DND-41 (cell line): ENCODE measurements around the gene OLFML2A.

Source experiments
- ATAC-seq: fragments of 200-7000 bp; cut with Tn5 transposase; 3 replicates; pipeline ENCODE4 v1.9.1; 2021; ENCODE audit warnings: low read depth; ENCODE audit not compliant: insufficient read depth
- DNase-seq: peaks from one replicate; pipeline ENCODE4 v3.0.0-alpha.2; 2020
- H2AFZ ChIP-seq: 2 replicates; pipeline ENCODE4 v1.6.0; 2012; ENCODE audit warnings: low read depth, low read length
- H3K27ac ChIP-seq: 2 replicates; pipeline ENCODE4 v1.5.1; 2012; ENCODE audit warnings: low read length, inconsistent platforms
- H3K27me3 ChIP-seq: fragments of 200-600 bp; sonication (generic); 2 replicates; pipeline ENCODE4 v1.6.0; 2012; ENCODE audit warnings: low read length, mild to moderate bottlenecking, inconsistent platforms; ENCODE audit not compliant: insufficient read depth, poor library complexity
- H3K36me3 ChIP-seq: 2 replicates; pipeline ENCODE4 v1.5.1; 2012; ENCODE audit warnings: low read length, inconsistent platforms; ENCODE audit not compliant: insufficient read depth
- H3K4me1 ChIP-seq: 2 replicates; pipeline ENCODE4 v1.5.1; 2012; ENCODE audit warnings: mild to moderate bottlenecking, low read length; ENCODE audit not compliant: insufficient read depth
- H3K4me2 ChIP-seq: 2 replicates; pipeline ENCODE4 v1.6.0; 2012; ENCODE audit warnings: mild to moderate bottlenecking, moderate library complexity, low read length, inconsistent platforms; ENCODE audit not compliant: insufficient read depth
- H3K4me3 ChIP-seq, 2 experiments: fragments of 200-600 bp in 1 of 2; shearing (Covaris generic) in 1 of 2; 2 replicates each; pipeline ENCODE4 v1.5.1; 2012 to 2016; ENCODE audit warnings: inconsistent platforms in 2 of 2, low read length in 2 of 2, mild to moderate bottlenecking in 2 of 2, low read depth in 1 of 2, moderate library complexity in 1 of 2
- H3K79me2 ChIP-seq: 2 replicates; pipeline ENCODE4 v1.6.0; 2012; ENCODE audit warnings: low read length, inconsistent platforms; ENCODE audit not compliant: insufficient read depth
- H3K9ac ChIP-seq: 2 replicates; pipeline ENCODE4 v1.6.0; 2012; ENCODE audit warnings: low read depth, mild to moderate bottlenecking, inconsistent platforms, low read length, moderate library complexity
- H3K9me3 ChIP-seq: 2 replicates; pipeline ENCODE4 v1.5.1; 2012; ENCODE audit warnings: low read length, moderate library complexity, mild to moderate bottlenecking, inconsistent platforms; ENCODE audit not compliant: insufficient read depth, severe bottlenecking
- H4K20me1 ChIP-seq: 2 replicates; pipeline ENCODE4 v1.6.0; 2012; ENCODE audit warnings: low read length; ENCODE audit not compliant: insufficient read depth
- CTCF ChIP-seq: IDR thresholded peaks from 2 replicates; pipeline ENCODE4 v1.5.1; 2012; ENCODE audit warnings: borderline replicate concordance, low read length, moderate library complexity, mild to moderate bottlenecking; ENCODE audit not compliant: poor library complexity, severe bottlenecking; ENCODE audit errors: extremely low read depth
- EZH2 ChIP-seq: IDR thresholded peaks from 3 replicates; pipeline ENCODE4 v1.6.1; 2012; ENCODE audit warnings: borderline replicate concordance, low read depth, mild to moderate bottlenecking, moderate library complexity, low read length, inconsistent platforms; ENCODE audit not compliant: severe bottlenecking

The OLFML2A gene

DNA sequence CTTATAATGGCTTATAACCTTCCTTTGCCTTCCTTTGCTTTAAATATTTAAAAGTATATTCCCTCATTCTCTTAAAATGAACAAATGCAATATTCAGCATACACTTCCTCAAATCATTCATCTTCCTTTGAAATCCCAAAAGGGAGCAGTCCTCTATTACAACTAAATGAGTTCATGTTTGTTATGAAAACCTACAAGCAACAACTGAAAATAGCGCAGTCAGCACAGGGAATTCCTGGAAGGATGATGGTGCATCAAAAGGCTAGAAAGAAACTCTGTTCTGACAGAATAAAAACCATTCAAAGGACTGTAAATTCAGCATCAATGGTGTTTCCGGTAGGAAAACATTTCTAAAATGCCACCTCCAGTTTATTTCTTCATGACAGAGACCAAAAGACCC lies 9.1 kb upstream of the OLFML2A start:
- Histone ChIP-seq H4K20me1 (no peaks in the 10 kb centered on the region; the same call in 1 of the 2 replicates), H3K9me3 (no peaks in the 10 kb centered on the region), H3K4me1 (peaks cover 24% of the 10 kb centered on the region), H2AFZ (no peak overlapping the region), H3K4me2 (no peak overlapping the region), H3K9ac (no peak overlapping the region), H3K36me3 (no peaks in the 10 kb centered on the region), H3K27me3 (peaks cover 13% of the 10 kb centered on the region), H3K79me2 (no peaks in the 10 kb centered on the region; the same call in 1 of the 2 replicates), H3K4me3 (no peak overlapping the region), H3K27ac (no peak overlapping the region)
- TF ChIP-seq CTCF: no peak
- no peak for TF ChIP-seq EZH2
- ATAC-seq (no peak), DNase-seq (no peak)

DNA sequence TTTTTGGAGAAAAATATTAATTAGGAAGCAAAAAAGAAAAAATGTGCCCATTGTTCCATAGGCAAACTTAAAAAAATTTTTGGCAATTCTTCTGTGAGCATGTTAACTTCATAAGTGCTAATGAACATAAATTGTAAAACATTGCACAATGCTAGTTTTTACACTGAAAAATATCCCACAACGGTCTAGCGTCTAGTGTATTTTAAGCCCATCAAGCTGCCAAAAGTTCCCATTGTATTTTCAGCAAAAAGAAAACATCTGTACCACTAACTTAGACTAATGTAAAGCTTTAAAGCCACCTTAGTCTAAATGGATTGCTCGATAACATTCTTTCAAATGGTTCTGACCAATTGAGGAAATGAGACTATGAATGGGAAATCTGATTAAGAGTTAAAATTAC lies 8.6 kb upstream of the OLFML2A start:
- no peaks in the 10 kb centered on the region for H3K36me3 ChIP-seq
- ATAC-seq (no peak), DNase-seq (no peak)
- H3K79me2 ChIP-seq: no peaks in the 10 kb centered on the region
- H3K9me3 ChIP-seq: no peaks in the 10 kb centered on the region
- H2AFZ ChIP-seq: no peak overlapping the region
- TF ChIP-seq EZH2 (no peak), CTCF (no peak)
- H3K4me1 ChIP-seq: peaks cover 24% of the 10 kb centered on the region
- H3K9ac ChIP-seq: no peak overlapping the region
- no peak overlapping the region for H3K4me3 ChIP-seq
- H4K20me1 ChIP-seq: no peaks in the 10 kb centered on the region; the same call in 1 of the 2 replicates
- peaks cover 13% of the 10 kb centered on the region for H3K27me3 ChIP-seq
- H3K4me2 ChIP-seq: no peak overlapping the region
- no peak overlapping the region for H3K27ac ChIP-seq

DNA sequence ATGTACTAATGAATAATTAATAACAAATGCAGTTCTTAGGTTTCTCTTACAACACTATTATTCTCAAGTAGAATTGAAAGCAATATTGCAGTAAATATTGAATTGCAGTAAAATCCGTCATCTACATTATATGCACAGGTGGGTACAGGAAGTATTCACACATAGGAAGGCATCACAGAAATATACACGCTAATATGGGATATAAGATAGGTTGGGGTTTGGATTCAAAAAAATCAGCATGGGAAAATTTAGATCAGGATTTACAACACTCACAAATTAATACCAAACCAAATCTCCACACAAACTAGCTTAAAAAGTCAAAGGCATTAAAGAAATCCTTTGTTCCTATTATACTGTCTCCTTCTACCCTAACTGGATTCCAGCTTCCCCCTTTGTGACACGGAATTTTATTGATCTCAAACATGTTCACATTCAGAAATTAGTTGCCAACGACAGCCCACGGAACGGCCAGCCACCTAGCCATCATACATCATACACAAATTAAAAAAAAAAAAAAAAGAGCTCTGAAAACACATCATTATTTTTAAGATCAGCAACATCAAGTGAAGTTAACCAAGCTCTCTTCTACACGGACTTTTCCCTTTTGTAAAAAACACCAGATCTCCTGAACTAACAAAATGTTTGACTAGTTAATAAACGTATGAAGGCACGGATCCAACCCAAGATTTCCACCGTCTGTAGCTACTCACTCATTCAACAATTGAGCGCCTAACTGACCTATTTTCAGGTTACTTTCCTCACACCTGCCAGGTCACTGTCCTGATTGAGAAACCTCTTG lies 8.0 kb upstream of the OLFML2A start:
- Histone ChIP-seq H3K4me2 (peak overlapping the region; percentile 99; the same call in 1 of the 2 replicates), H3K27me3 (peaks cover 13% of the 10 kb centered on the region), H3K4me3 (no peak overlapping the region), H2AFZ (no peak overlapping the region), H3K27ac (no peak overlapping the region), H3K36me3 (no peaks in the 10 kb centered on the region), H3K79me2 (no peaks in the 10 kb centered on the region), H4K20me1 (no peaks in the 10 kb centered on the region; the same call in 1 of the 2 replicates), H3K9me3 (no peaks in the 10 kb centered on the region), H3K4me1 (peaks cover 24% of the 10 kb centered on the region), H3K9ac (no peak overlapping the region)
- ATAC-seq: no peak
- DNase-seq: no peak
- TF ChIP-seq EZH2: no peak
- no peak for TF ChIP-seq CTCF
